Renal cortex interstitium (tissue), 11 donors: ENCODE results near the gene HES7. TPM values are rescaled to one million over a fixed set of nuclear protein-coding genes. Genes with fewer than 3 reads are reported as not detected.

ENCODE experiments used
- DNase-seq, 11 donors: peaks; one replicate each; pipeline ENCODE4 v3.0.0-alpha.2; 2013; ENCODE audit warnings: low read depth in 9 of 11, low spot score in 4 of 11; ENCODE audit errors: extremely low read depth in 1 of 11
- polyA plus RNA-seq, 3 donors: library from polyadenylated mRNA; unstranded; fragments of 120-200 nt; gene quantifications; one replicate each; pipeline ENCODE4 v1.2.1, GENCODE V29; 2013; ENCODE audit not compliant: insufficient read length in 3 of 3

HES7 gene
- polyA plus RNA-seq, 3 donors: 0.17 TPM; not detected in 2

- DNase-seq: no peak
These were observed 4.3 kb upstream of the HES7 start for GRCh38 chr17:8128125-8128784.

GRCh38 chr17:8126491-8127066, 2.7 kb upstream of the HES7 start:
- DNase-seq: peak in 1 of 11 donors; percentile 29

DNA sequence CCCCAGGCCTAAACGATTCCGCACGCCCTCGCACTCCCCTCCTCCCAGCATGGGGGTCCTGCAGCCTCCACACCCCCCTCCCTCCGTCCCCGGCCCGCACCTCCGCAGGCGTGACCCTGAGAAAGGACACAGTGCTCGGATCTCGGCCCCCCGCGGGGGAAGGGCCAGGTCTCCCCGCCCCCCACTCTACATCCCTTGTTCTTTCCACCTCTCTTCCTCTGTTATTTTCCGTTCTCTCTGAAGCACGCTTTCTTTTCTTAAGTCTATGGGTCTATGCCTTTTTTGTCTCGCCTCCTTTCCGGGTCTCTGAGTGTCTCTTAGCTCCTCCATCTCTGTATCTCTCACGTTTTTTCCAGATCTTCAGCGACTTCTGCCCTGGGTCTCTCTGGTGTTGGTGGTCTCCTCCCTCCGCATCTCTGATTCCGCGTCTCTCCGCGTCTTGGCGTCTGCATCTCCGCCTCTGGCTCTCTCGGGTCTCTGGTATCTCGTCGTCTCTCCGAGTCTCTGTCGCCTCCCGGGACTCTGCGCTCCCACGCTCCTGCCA, 2.1 kb upstream of the HES7 start:
- peak in 1 of 11 donors; percentile 15 for DNase-seq

DNA sequence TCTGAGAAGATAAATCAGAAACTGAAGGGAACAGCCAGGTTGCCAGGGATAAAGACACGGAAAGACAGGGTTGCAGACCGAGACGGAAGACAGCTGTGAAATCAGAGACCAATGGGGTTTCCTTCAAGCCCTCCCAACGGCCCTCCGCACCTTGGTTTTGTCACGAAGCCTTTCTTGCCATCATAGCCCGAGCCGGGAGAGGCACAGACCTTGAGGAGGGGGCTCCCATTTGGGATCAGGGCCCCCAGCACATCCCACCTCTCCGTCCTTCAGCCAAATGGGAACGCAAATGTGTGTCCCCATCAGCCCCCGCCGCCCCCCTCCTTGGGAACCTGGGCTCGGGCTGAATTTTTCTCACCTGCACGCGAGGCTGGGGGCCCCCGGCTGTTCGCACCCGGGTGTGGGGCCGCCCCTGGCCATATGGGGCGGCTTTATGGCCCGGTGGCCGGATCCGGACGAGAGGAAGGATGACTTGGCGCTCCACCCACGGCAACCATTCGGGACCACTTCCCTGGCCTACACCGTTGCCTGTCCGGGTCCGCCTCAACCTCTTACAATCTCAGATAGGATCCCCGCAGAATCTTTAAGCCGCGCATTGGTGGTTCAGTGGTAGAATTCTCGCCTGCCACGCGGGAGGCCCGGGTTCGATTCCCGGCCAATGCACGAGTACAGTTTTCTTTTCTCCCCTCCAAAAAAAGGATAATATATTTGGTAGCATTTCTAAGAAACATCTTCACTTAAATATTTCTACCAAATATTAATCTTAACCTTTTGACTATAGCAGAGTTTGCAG, 1.4 kb upstream of the HES7 start:
- peak in 3 of 11 donors; percentile 65 to 78 (median 75) for DNase-seq

DNA sequence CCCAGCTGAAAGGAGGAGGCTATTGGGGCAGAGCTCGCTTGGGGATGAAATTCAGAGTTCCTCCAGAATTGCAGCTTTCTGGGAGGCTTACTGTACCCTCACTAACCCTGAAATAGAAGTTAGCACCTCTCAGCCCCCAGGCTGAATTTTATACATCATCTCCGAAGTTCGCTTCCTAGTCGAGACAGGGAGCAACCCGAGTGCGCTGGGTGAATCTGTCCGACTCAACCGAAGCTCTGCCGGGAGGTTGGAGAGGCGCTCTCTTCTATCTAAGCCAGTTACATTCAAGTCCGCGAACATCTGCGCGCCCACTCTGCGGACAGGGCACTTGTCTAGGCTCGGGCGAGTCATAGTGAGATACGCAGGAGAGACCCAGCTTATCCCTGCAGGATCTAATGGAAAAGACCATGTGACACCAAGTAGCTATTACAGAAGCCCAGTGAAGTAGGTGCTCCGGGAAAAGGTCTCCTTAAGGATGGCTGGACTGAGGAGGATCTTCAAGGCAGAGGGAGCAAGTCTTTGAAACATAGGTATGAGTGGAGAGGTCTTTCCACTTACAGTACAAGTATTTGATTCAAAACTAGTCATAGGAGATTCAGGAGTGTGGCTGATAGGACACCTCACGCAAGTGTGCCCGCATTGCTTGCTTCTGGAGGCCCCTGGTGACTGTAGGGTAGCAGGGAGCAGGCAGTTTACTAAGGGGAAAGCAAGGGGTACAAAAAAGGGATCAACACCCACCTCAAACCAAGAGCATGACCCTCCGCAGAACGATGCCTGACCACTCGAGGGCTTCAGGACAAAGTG, 646 bp upstream of the HES7 start:
- DNase-seq: no peak

DNA sequence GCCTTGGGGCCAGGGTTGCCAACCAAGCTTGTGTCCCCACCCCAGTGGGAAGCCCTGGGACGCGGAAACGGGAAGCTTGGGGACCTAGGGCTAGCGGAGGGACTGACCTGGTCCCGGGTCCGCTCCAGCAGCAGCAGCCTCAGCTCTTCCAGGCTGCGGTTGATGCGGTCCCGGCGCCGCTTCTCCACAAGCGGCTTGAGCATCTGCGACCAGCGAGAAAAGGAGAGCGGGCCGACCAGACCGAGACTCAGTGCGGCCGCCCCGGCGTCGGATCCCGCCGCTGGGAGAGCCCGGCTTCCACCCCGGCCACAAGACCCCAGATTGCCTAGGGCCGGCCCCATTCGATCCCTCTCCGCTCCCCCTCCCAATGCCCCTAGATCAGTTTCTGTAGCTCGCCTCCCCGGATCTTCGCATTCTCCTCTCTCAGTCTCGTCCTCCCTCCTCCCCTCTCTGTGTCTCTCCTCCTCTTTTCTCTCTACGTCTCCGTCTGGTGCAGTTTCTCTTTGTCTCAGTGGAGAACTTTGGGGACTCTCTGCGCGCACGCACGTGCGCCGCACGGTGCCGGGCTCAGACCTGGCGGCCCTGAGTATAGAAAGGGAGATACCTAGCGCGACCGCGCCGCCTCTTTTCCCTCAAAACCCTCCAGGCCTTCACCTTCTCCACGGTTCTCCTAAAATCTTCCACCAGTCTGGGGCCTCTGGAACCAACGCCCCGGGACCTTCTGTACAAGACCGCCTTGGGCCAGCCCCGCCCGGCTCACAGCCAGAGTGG, 797 bp downstream of the HES7 start:
- DNase-seq: peak in 1 of 11 donors; percentile 13

DNA sequence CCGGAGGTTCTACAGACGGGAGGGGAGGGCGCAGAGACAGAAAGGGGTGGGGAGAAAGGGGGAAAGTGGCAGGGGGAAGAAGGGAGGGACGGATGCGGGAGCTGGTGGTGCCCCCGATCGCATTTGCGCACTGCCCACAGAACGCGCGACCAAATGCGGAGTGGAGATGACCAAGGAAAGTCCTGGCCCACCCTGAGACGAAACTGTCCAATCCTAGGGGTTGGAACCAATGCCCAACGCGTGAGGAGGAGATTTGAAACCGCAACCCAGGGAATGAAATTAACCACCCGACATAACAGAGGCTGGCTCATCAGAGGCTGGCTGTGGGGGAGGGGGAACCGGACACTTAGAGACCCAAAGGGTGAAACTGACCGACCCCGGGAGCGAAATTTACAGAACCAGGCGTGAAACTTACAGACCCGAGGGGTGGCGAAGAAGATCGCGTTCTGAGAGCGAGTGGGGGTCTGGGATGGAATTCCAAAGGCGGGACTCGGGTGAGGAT, 1.4 kb downstream of the HES7 start:
- peak in 1 of 11 donors; percentile 20 for DNase-seq

DNA sequence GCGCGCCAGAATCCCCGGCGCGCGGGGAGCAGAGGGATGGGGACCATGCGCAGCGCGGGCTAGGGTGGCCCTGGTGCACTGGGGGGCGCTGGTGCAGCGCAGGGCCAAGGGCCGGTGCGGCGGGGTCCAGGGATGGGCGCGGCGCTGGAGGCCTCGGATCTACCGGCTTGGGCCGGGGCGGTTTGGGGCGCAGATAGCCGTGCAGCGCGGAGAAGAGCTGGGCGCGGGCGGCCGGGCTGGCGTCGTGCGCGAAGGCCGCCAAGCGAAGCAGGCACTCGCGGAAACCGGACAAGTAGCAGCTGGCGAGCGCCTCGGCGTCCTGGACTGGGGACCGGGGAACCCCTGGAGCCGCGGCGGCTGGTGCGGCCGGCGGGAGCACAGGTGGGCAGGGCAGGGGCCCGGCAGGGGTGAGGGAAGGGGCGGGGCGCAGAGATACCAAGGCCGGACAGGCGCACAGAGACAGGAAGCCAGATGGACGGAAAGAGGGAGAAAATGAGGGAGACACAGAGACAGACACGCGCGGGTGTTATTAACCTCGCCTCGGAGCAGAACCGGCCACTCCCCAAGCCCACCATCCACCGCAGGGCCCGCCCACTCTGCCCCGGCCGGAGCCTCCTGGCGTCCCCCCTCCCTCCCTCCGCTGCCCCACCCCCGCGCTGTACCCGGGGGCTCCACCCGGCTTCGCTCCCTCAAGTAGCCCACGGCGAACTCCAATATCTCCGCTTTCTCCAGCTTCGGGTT, 2.1 kb downstream of the HES7 start:
- peak in 1 of 11 donors; percentile 52 for DNase-seq

- DNase-seq: no peak
These were observed 2.6 kb downstream of the HES7 start for GRCh38 chr17:8121407-8121680.

DNA sequence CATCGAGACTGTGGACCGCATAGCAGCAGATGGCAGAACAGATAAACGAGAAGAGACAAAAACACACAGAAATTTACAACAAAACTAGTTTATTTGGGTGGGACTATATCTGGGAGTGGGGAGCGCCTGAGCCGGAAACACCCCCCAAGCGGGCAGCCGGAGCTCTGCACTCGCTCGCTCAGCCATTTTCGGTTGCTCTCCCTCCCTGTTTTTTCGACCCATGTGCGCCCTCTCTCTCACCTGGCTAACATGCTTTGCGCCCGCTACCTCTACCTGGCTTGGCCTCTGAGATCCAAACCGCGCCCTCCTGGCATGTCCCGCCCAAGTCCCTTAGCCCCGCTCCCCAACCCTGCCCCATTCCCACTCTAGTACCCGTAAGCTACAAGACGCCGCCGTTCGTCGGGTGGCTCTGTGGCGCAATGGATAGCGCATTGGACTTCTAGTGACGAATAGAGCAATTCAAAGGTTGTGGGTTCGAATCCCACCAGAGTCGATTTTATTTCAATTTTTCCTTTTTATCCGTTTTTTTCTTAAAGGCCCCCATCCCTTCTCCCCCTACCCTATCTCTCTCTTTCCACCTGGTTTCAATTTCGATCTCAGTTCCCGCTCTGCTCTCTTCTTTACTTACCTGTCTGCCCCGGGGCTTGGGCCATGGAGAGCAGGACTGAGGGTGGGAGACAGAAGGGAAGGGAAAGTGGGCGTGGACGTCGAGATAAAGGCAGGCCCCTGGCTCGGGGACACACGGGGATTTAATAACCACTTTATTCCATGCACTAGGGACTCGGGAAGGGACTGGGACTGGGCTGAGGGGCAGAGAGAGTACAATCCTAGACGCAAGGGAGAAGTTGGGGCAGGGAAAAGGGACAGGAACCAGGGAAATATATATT, 3.1 kb downstream of the HES7 start:
- peak in 1 of 11 donors; percentile 11 for DNase-seq

DNA sequence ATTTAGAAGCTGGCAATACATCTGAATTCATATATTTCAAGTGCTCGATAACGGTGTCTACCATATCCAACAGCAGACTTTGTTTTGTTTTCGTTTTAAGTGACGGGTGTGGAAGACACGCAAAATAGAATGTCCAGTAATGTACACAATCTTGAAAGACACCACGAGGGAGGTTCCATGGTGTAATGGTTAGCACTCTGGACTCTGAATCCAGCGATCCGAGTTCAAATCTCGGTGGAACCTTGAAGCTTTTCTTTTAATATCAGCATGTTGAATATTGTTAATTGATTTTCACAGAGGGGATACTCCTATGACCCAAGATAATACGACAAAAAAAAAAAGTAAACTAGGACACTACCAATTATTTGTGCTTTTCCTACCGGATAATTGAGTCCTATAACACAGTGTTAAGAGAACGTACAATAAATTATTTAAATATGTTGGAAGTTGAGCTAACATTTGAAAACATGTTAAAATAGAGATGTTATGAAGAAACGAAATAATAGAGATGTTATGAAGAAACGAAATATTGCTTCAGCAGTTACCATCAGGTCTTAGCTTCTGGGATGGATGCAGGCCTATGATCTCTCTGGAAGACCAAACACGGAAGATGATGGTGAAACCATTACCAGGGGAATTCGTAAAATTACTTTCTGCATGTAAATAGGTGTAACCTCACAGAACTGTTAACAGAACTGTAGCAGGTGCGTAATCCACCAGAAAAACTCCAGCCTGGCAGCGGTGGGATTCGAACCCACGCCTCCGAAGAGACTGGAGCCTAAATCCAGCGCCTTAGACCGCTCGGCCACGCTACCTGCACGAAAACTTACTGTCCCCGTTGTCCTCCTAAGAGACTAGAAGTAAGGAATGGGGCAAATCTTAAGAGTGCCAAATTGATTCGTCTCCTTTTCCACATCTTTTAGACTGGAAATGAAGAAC, 4.1 kb downstream of the HES7 start:
- peak in 10 of 11 donors; percentile 83 to 96 (median 91) for DNase-seq

DNA sequence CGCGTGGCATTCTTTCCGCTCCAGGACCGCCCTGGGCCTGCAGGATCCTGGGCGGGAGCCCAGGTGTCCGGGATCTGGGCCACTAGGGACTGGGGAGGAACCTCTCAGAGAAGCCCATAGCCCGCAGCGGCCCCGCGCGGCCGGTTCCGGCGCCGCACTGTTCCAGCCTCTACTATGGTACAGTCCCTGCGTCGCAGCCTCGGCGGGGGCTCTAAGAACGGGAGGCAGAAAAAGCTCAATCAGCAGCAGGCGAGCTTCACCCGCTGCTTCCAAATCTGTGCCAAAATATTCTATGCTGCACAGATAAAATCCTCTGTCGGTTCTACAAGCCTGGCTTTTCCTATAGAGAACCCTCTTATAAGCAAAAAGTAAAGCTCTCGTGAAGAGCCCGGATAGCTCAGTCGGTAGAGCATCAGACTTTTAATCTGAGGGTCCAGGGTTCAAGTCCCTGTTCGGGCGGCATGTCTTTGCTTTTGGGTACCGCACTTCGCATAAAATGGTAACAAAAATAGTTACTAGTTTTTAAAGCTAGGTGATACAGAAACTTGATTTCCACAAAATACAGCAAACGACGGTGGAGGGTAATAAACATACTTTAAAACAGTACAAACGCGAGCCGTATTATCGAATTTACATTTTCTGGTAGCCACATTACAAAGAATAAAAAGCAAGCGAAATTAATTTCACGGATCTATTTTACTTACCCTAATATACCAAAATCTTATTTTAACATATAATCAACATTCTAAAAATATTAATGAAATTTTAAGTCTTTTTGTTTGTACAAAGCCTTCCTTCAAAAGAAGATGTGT, 4.9 kb downstream of the HES7 start:
- DNase-seq: peak in 4 of 11 donors; percentile 63 to 81 (median 76)

DNA sequence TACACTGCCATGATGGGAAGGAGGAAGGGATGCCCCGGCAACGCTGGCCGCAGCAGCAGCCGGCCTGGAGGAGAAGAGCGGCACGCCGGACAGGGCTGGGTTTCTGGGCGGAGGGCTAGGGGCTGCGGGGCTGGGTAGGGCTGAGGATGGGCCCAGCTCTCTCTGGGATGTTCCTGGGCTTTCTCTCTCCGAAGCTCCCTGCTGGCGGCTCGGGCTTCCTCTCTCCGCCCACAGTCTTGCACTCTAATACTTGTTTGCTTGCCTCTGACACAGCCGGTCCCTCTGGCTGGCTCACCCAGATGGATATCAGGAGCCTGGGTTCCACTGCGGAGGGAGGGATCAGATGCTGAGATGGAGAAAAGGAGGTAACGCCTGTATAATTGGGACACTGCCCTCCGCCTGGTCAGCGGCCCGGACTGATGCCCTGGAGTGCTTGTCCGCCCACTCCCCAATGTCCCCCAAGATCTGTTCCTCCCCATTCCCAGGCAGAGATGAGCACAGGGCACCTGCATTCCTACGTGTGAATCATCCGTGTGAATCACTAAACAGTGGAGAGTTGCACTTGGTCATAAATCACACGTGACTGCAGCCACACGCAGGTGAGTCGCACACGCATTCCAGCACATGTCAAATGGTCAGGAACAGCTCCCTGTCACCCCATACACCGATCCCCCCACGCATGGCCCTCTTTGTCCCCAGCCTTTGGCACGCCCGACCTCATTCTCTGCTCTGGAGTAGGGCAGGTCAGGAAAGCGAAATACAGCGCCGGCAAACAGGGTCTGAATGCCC, 5.7 kb downstream of the HES7 start, which contains the start of gene ALOXE3:
Gene ALOXE3, minus strand, starts transcription at position 535 of the 789 bp plus-strand sequence. Its CDS starts 524 bp downstream, at position 11.
- DNase-seq: peak in 1 of 11 donors; percentile 24

GRCh38 chr17:8117367-8117979, 6.4 kb downstream of the HES7 start:
- DNase-seq: no peak
